Fibroblast of the aortic adventitia (primary cell): ENCODE results near the gene BOLL. TPM values are rescaled to one million over a fixed set of nuclear protein-coding genes. Genes with fewer than 3 reads are reported as not detected.
"Not testable (repeated sequence)": the region's sequence is repeated elsewhere in the genome, so short reads cannot be mapped to it uniquely, and the experiment has no call there.

ENCODE experiments used
- DNase-seq: peaks from one replicate; pipeline ENCODE4 v3.0.0-alpha.2; 2010; ENCODE audit warnings: low read depth
- H3K4me3 ChIP-seq: 2 replicates; pipeline ENCODE4 v1.5.1; 2011; ENCODE audit warnings: low read depth, mild to moderate bottlenecking, control low read depth, low read length, moderate library complexity
- total RNA-seq: library from RNA; depleted of rRNA; stranded (reverse); fragments of >200 nt; gene quantifications from 2 replicates; pipeline ENCODE4 v1.2.3, GENCODE V29; 2012; ENCODE audit warnings: low replicate concordance
- TF ChIP-seq, protein P1 (sequence below): IDR thresholded peaks from 2 replicates; pipeline ENCODE4 v1.5.1; 2011; ENCODE audit warnings: mild to moderate bottlenecking, low read length, control low read depth, inconsistent platforms; ENCODE audit not compliant: insufficient read depth

Gene BOLL
- total RNA-seq, 1 donor, result not detected

DNA sequence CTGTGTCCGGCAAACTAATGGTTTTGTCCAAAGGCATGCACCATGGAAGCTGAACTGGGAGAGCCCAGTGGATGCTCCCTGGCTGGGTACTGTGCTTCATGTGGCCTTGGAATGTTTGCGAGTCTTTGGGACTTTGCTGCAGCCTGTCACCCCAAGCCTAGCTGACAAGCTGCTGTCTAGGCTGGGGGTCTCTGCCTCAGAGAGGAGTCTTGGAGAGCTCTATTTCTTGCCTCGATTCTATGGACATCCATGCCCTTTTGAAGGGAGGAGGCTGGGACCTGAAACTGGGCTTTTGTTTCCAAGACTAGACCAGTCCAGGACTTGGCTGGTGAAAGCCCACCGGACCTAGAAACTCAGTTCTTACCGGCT lies 78.3 kb downstream of the BOLL start:
- TF ChIP-seq, protein P1, sequence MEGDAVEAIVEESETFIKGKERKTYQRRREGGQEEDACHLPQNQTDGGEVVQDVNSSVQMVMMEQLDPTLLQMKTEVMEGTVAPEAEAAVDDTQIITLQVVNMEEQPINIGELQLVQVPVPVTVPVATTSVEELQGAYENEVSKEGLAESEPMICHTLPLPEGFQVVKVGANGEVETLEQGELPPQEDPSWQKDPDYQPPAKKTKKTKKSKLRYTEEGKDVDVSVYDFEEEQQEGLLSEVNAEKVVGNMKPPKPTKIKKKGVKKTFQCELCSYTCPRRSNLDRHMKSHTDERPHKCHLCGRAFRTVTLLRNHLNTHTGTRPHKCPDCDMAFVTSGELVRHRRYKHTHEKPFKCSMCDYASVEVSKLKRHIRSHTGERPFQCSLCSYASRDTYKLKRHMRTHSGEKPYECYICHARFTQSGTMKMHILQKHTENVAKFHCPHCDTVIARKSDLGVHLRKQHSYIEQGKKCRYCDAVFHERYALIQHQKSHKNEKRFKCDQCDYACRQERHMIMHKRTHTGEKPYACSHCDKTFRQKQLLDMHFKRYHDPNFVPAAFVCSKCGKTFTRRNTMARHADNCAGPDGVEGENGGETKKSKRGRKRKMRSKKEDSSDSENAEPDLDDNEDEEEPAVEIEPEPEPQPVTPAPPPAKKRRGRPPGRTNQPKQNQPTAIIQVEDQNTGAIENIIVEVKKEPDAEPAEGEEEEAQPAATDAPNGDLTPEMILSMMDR, result no peak
- peak overlapping the region; percentile 87 for H3K4me3 ChIP-seq
- DNase-seq, result no peak

DNA sequence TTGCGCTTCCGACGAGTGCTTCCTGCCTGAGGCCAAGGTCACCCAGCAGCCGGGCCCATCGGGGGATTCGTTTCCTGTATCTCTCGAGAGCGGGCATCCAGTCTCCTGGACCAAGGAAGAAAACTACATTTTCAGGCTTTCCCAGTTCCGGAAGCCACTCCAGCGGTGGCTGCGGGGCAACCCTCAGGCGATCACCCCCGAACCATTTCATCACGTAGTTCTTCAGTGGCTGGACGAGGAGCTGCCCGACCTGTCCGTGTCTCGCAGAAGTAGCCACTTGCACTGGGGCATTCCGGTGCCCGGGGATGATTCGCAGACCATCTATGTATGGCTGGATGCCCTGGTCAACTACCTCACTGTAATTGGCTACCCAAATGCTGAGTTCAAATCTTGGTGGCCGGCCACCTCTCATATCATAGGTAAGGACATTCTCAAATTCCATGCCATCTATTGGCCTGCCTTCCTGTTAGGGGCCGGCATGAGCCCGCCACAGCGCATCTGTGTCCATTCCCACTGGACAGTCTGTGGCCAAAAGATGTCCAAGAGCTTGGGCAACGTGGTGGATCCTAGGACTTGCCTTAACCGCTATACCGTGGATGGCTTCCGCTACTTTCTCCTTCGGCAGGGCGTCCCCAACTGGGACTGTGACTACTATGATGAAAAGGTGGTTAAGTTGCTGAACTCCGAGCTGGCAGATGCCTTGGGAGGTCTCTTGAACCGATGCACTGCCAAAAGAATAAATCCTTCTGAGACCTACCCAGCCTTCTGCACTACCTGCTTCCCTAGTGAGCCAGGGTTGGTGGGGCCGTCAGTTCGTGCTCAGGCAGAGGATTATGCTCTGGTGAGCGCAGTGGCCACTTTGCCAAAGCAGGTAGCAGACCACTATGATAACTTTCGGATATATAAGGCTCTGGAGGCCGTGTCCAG lies 78.9 kb downstream of the BOLL start:
- H3K4me3 ChIP-seq, result peak overlapping the region; percentile 87
- TF ChIP-seq, protein P1, result no peak
- DNase-seq, result no peak

DNA sequence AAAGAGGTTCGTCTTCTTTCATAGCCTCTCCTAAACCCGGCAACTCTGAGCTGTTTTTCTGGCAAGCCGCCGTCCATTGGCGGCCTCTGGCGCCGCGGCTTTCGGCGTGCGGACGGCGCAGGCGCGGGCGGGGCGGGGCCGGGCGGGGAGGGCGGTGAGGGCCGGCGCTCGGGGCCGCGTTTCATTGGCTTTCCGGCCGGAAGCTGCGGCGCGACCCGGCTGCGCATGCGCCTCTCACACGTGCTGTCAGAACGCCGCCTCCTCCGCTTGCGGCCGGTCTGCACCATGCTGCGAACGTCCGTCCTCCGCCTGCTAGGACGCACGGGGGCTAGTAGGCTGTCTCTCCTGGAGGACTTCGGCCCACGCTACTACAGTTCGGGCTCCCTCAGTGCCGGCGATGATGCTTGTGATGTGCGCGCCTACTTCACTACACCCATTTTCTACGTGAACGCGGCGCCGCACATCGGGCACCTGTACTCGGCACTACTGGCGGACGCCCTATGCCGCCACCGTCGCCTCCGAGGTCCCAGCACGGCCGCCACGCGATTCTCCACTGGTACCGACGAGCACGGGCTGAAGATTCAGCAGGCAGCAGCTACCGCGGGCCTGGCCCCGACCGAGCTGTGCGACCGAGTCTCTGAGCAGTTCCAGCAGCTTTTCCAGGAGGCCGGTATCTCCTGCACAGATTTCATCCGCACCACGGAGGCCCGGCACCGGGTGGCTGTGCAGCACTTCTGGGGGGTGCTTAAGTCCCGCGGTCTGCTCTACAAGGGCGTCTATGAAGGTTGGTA lies 79.8 kb downstream of the BOLL start, which contains the start of gene MARS2:
Gene MARS2 (plus strand): TSS at position 249 of the 791 bp plus-strand sequence. CDS start 37 bp downstream, at position 286.
- peak; percentile 91 for DNase-seq
- peak within 1 kb of the TSS; percentile 87 for H3K4me3 ChIP-seq
- TF ChIP-seq, protein P1, result no peak

DNA sequence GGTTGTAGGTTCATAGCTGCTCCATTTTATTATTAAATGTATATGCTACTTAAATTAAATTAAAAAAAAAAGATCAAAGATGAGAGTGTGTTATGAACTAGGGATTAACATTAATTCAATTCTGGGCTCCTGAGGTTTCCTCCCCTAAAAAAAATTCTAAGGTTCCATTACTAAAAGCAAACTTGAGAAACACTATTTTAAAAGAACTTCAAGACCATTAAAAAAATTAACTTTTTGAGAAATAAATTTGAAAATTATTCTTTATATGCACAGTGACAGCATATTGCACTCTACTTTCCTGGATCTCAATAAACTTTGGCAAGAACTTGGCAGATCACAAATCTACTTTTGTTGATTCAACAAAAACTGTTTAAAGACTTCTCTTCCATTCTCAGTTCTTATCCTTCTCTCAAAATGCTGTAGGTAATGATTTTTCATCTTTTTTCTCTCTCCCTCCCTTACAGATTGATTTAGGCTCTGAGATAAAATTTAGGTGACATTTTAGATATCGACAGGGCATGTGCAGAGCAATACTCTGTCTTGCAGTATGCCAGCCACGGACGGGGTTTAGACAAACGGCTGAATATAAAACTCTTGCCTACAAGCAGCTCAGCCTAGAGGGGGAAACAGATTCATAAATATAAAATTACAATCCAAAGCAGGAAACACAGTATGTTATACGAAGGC lies 80.5 kb downstream of the BOLL start:
- H3K4me3 ChIP-seq, result peak overlapping the region; percentile 67
- DNase-seq, result no peak
- TF ChIP-seq, protein P1, result no peak

DNA sequence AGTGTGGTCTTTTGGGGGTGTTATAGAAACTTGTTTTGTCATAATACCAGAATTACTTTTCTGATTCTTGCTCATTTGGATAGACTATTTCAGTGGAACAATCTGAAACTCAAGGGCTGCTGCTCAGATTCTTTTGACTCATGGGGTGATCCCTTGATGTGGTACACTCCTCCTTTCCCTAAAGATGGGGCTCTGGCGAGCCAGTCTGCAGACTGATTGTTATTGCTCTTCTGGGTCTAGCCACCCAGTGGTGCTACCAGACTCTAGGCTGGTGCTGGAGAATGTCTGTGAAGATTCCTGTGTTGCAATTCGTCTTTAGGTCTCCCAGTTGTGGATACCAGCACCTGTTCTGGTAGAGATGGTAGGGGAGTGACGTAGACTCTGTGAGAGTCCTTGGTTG lies 84.2 kb downstream of the BOLL start:
- no peak overlapping the region for H3K4me3 ChIP-seq
- TF ChIP-seq, protein P1, result no peak
- DNase-seq, result no peak

DNA sequence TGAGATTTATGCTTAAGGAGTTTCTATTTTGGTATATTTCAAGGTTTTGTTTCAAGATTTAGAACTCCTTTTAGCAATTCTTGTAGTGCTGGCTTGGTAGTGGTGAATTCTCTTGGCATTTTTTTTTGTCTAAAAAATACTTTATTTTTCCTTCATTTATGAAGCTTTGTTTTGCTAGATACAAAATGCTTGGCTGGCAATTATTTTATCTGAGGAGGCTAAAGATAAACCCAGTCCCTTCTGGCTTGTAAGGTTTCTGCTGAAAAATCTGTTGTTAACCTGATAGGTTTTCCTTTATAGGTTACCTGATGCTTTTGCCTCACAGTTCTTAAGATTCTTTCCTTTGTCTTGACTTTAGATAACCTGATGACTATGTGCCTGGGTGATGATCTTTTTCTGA lies 85.4 kb downstream of the BOLL start:
- not testable (repeated sequence) for DNase-seq

DNA sequence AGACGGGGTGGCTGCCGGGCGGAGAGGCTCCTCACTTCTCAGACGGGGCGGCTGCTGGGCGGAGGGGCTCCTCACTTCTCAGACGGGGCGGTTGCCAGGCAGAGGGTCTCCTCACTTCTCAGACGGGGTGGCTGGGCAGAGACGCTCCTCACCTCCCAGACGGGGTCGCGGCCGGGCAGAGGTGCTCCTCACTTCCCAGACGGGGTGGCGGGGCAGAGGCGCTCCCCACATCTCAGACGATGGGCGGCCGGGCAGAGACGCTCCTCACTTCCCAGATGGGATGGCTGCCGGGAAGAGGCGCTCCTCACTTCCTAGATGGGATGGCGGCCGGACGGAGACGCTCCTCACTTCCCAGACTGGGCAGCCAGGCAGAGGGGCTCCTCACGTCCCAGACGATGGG lies 88.5 kb downstream of the BOLL start:
- not testable (repeated sequence) for H3K4me3 ChIP-seq, DNase-seq

More for the DNA sequence above, 85.4 kb downstream of the BOLL start:
- not testable (repeated sequence) for H3K4me3 ChIP-seq

DNA sequence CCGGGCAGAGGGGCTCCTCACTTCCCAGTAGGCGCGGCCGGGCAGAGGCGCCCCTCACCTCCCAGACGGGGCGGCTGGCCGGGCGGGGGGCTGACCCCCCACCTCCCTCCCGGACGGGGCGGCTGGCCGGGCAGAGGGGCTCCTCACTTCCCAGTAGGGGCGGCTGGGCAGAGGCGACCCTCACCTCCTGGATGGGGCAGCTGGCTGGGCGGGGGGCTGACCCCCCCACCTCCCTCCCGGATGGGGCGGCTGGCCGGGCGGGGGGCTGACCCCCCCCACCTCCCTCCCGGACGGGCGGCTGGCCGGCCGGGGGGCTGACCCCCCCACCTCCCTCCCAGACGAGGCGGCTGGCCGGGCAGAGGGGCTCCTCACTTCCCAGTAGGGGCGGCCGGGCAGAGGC lies 89.1 kb downstream of the BOLL start:
- H3K4me3 ChIP-seq, DNase-seq: not testable (repeated sequence)

DNA sequence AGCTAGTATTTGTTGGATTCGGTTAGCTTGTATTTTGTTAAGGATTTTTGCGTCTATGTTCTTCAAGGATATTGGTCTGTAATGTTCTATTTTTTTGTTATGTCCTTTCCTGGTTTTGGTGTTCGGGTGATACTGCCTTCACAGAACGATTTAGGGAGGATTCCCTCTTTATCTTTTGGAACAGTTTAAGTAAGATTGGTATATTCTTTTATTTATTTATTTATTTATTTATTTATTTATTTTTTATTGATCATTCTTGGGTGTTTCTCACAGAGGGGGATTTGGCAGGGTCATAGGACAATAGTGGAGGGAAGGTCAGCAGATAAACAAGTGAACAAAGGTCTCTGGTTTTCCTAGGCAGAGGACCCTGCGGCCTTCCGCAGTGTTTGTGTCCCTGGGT lies 89.9 kb downstream of the BOLL start:
- not testable (repeated sequence) for DNase-seq

More for the DNA sequence above, 89.9 kb downstream of the BOLL start:
- not testable (repeated sequence) for H3K4me3 ChIP-seq
